NB4 (cell line): ENCODE data around the gene PCDHGB4.

Experiments used
- CTCF ChIP-seq: IDR thresholded peaks from one replicate; pipeline ENCODE4 v1.5.1; 2012; ENCODE audit warnings: low read depth, low read length
- POLR2A ChIP-seq: IDR thresholded peaks from 2 replicates; pipeline ENCODE4 v1.6.1; 2011; ENCODE audit warnings: mild to moderate bottlenecking; ENCODE audit not compliant: insufficient read length; ENCODE audit errors: extremely low read depth
- TF ChIP-seq, protein P1 (sequence below): IDR thresholded peaks from 2 replicates; pipeline ENCODE4 v1.6.1; 2011; ENCODE audit warnings: low read depth, low read length

DNA sequence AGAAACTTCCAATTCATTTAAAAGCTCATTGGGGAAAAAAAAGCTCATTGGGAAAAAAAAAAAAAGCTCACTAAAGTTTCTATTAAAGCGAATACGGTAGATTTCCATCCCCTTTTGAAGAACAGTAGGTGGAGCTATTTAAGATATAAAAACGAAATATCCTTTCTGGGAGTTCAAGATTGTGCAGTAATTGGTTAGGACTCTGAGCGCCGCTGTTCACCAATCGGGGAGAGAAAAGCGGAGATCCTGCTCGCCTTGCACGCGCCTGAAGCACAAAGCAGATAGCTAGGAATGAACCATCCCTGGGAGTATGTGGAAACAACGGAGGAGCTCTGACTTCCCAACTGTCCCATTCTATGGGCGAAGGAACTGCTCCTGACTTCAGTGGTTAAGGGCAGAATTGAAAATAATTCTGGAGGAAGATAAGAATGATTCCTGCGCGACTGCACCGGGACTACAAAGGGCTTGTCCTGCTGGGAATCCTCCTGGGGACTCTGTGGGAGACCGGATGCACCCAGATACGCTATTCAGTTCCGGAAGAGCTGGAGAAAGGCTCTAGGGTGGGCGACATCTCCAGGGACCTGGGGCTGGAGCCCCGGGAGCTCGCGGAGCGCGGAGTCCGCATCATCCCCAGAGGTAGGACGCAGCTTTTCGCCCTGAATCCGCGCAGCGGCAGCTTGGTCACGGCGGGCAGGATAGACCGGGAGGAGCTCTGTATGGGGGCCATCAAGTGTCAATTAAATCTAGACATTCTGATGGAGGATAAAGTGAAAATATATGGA, 43.0 kb downstream of the PCDHGB4 start, which contains the start of gene PCDHGA12:
- peak; percentile 67 for TF ChIP-seq CTCF
- TF ChIP-seq POLR2A: no peak
- TF ChIP-seq, protein P1, sequence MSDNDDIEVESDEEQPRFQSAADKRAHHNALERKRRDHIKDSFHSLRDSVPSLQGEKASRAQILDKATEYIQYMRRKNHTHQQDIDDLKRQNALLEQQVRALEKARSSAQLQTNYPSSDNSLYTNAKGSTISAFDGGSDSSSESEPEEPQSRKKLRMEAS: no peak
